ENCODE results near the gene XXYLT1. TPM values are rescaled to one million over a fixed set of nuclear protein-coding genes. Genes with fewer than 3 reads are reported as not detected.

XXYLT1 gene
- total RNA-seq, 2 experiments from 2014 or later: 17.2 to 19.6 TPM

- intact Hi-C loops (cut with micrococcal nuclease; ENCODE audit: unreplicated experiment): no loop called here
- H4K20me1 ChIP-seq (ENCODE audit: insufficient read depth, low read length): no peaks in the 10 kb centered on the region
- ChIA-PET CTCF (ENCODE audit: unreplicated experiment) (interaction anchor here (0.8 kb wide), 1 partner anchor 27 kb away, joined by 4 read pairs; no protein-coding TSS in a partner anchor), POLR2A (interaction anchor here (1.0 to 1.1 kb wide), 2 partner anchors 11 to 15 kb away, joined by 3 read pairs; no protein-coding TSS in a partner anchor)
- no peak overlapping the region for H3K4me2 ChIP-seq (ENCODE audit: low read length)
- no peak overlapping the region for H3K27ac ChIP-seq (ENCODE audit: low read depth, low read length, poor library complexity, severe bottlenecking)
- H3K9me2 ChIP-seq (ENCODE audit: insufficient read depth, low read length): no peaks in the 10 kb centered on the region
- no peaks in the 10 kb centered on the region for H3K4me1 ChIP-seq (ENCODE audit: insufficient read depth, low read length, poor library complexity, severe bottlenecking)
- H3K4me3 ChIP-seq (ENCODE audit: low read depth, low read length, poor library complexity, severe bottlenecking): no peak overlapping the region
- H3K79me2 ChIP-seq (ENCODE audit: insufficient read depth, low read depth, low read length): no peaks in the 10 kb centered on the region
- no peak for TF ChIP-seq CTCF (conservative IDR thresholded peaks at IDR 0.05; ENCODE audit: low read length)
- no peak for TF ChIP-seq EZH2phosphoT487 (IDR thresholded peaks at IDR 0.05; ENCODE audit: borderline replicate concordance, low read depth, low read length)
- no peak overlapping the region for H2AFZ ChIP-seq (ENCODE audit: low read length)
- no peaks in the 10 kb centered on the region for H3K36me3 ChIP-seq (ENCODE audit: insufficient read depth, low read length)
- no TSS peak for BruUV-seq (replicated peaks)
- H3K9me3 ChIP-seq (ENCODE audit: low read length): no peaks in the 10 kb centered on the region
- DNase-seq (ENCODE audit: low spot score): no peak
These were observed 137.5 kb downstream of the XXYLT1 start for GRCh38 chr3:195133462-195133861.

GRCh38 chr3:195133013-195133412, 137.9 kb downstream of the XXYLT1 start:
- ChIA-PET POLR2A (interaction anchor here (0.6 kb wide), 1 partner anchor 52 kb away, joined by 6 read pairs; no protein-coding TSS in a partner anchor), CTCF (ENCODE audit: unreplicated experiment) (interaction anchor here (0.8 kb wide), 1 partner anchor 26 kb away, joined by 4 read pairs; no protein-coding TSS in a partner anchor)
- TF ChIP-seq EZH2phosphoT487 (IDR thresholded peaks at IDR 0.05; ENCODE audit: borderline replicate concordance, low read depth, low read length) (no peak), CTCF (conservative IDR thresholded peaks at IDR 0.05; ENCODE audit: low read length) (no peak)
- no peak overlapping the region for H2AFZ ChIP-seq (ENCODE audit: low read length)
- no peak overlapping the region for H3K4me3 ChIP-seq (ENCODE audit: low read depth, low read length, poor library complexity, severe bottlenecking)
- H3K9me2 ChIP-seq (ENCODE audit: insufficient read depth, low read length): no peaks in the 10 kb centered on the region
- H3K9me3 ChIP-seq (ENCODE audit: low read length): no peaks in the 10 kb centered on the region
- H3K36me3 ChIP-seq (ENCODE audit: insufficient read depth, low read length): no peaks in the 10 kb centered on the region
- no peaks in the 10 kb centered on the region for H4K20me1 ChIP-seq (ENCODE audit: insufficient read depth, low read length)
- no peaks in the 10 kb centered on the region for H3K4me1 ChIP-seq (ENCODE audit: insufficient read depth, low read length, poor library complexity, severe bottlenecking)
- intact Hi-C loops (cut with micrococcal nuclease; ENCODE audit: unreplicated experiment): no loop called here
- no peak overlapping the region for H3K27ac ChIP-seq (ENCODE audit: low read depth, low read length, poor library complexity, severe bottlenecking)
- no peak for DNase-seq (ENCODE audit: low spot score)
- H3K79me2 ChIP-seq (ENCODE audit: insufficient read depth, low read depth, low read length): no peaks in the 10 kb centered on the region
- no peak overlapping the region for H3K4me2 ChIP-seq (ENCODE audit: low read length)
- no TSS peak for BruUV-seq (replicated peaks)

GRCh38 chr3:195131176-195131575, 139.8 kb downstream of the XXYLT1 start:
- ChIA-PET CTCF (ENCODE audit: unreplicated experiment) (interaction anchor here (1.2 kb wide), 1 partner anchor 24 kb away, joined by 4 read pairs; no protein-coding TSS in a partner anchor), POLR2A (interaction anchor here (1.3 kb wide), 1 partner anchor 60 kb away, joined by 4 read pairs; no protein-coding TSS in a partner anchor)
- Histone ChIP-seq H3K4me1 (ENCODE audit: insufficient read depth, low read length, poor library complexity, severe bottlenecking) (no peaks in the 10 kb centered on the region), H3K36me3 (ENCODE audit: insufficient read depth, low read length) (no peaks in the 10 kb centered on the region), H3K9me2 (ENCODE audit: insufficient read depth, low read length) (no peaks in the 10 kb centered on the region), H3K4me3 (ENCODE audit: low read depth, low read length, poor library complexity, severe bottlenecking) (no peak overlapping the region), H3K9me3 (ENCODE audit: low read length) (no peaks in the 10 kb centered on the region), H4K20me1 (ENCODE audit: insufficient read depth, low read length) (no peaks in the 10 kb centered on the region; the same call in 1 of the 2 replicates), H3K79me2 (ENCODE audit: insufficient read depth, low read depth, low read length) (no peaks in the 10 kb centered on the region), H3K27ac (ENCODE audit: low read depth, low read length, poor library complexity, severe bottlenecking) (no peak overlapping the region), H3K4me2 (ENCODE audit: low read length) (no peak overlapping the region), H2AFZ (ENCODE audit: low read length) (no peak overlapping the region)
- BruUV-seq (replicated peaks): no TSS peak
- TF ChIP-seq EZH2phosphoT487 (IDR thresholded peaks at IDR 0.05; ENCODE audit: borderline replicate concordance, low read depth, low read length) (no peak), CTCF (conservative IDR thresholded peaks at IDR 0.05; ENCODE audit: low read length) (no peak)
- no peak for DNase-seq (ENCODE audit: low spot score)
- intact Hi-C loops (cut with micrococcal nuclease; ENCODE audit: unreplicated experiment): no loop called here

Data from OCI-LY7 (cell line).